ENCODE data around the gene OPRD1.

The OPRD1 gene

GRCh38 chr1:28887835-28888682 is 76.1 kb downstream of the OPRD1 start:
- Histone ChIP-seq H3K9ac (ENCODE audit: low read length) (peak overlapping the region; percentile 98), H4K20me1 (ENCODE audit: low read depth, low read length) (no peaks in the 10 kb centered on the region), H3K9me3 (ENCODE audit: insufficient read depth, low read length) (no peaks in the 10 kb centered on the region), H3K4me2 (ENCODE audit: low read depth, low read length, poor library complexity, severe bottlenecking) (peak overlapping the region; percentile 80), H3K36me3 (ENCODE audit: low read length) (no peaks in the 10 kb centered on the region), H3K27ac (ENCODE audit: low read depth, low read length) (peak overlapping the region; percentile 90), H3K27me3 (ENCODE audit: low read length) (no peaks in the 10 kb centered on the region), H2AFZ (ENCODE audit: low read depth, low read length, severe bottlenecking) (peak overlapping the region; percentile 71), H3F3A (ENCODE audit: insufficient read depth) (peaks cover 23% of the 10 kb centered on the region), H3K9me2 (replicated peaks; ENCODE audit: insufficient read depth, low read length) (no peaks in the 10 kb centered on the region), H3K4me3 (ENCODE audit: insufficient read depth, low read length, poor library complexity, severe bottlenecking) (peak overlapping the region; percentile 99), H3K79me2 (ENCODE audit: insufficient read depth, low read length) (peaks cover 42% of the 10 kb centered on the region)
- TF ChIP-seq EZH2phosphoT487 (conservative IDR thresholded peaks at IDR 0.05; ENCODE audit: low read length) (no peak), CTCF (IDR thresholded peaks at IDR 0.05; ENCODE audit: insufficient read depth, low read length, poor library complexity, severe bottlenecking) (no peak)

GRCh38 chr1:28888915-28889314 is 76.9 kb downstream of the OPRD1 start:
- H4K20me1 ChIP-seq (ENCODE audit: low read depth, low read length), result no peaks in the 10 kb centered on the region
- H3K9me2 ChIP-seq (replicated peaks; ENCODE audit: insufficient read depth, low read length), result no peaks in the 10 kb centered on the region
- no peak for TF ChIP-seq EZH2phosphoT487 (conservative IDR thresholded peaks at IDR 0.05; ENCODE audit: low read length)
- no peak overlapping the region for H2AFZ ChIP-seq (ENCODE audit: low read depth, low read length, severe bottlenecking)
- no peaks in the 10 kb centered on the region for H3K9me3 ChIP-seq (ENCODE audit: insufficient read depth, low read length)
- H3K27ac ChIP-seq (ENCODE audit: low read depth, low read length), result no peak overlapping the region
- H3K4me3 ChIP-seq (ENCODE audit: insufficient read depth, low read length, poor library complexity, severe bottlenecking), result no peak overlapping the region
- no peaks in the 10 kb centered on the region for H3K27me3 ChIP-seq (ENCODE audit: low read length)
- peaks cover 43% of the 10 kb centered on the region for H3K79me2 ChIP-seq (ENCODE audit: insufficient read depth, low read length)
- H3K4me2 ChIP-seq (ENCODE audit: low read depth, low read length, poor library complexity, severe bottlenecking), result no peak overlapping the region
- peaks cover 23% of the 10 kb centered on the region for H3F3A ChIP-seq (ENCODE audit: insufficient read depth)
- no peaks in the 10 kb centered on the region for H3K36me3 ChIP-seq (ENCODE audit: low read length)
- H3K9ac ChIP-seq (ENCODE audit: low read length), result no peak overlapping the region

- Histone ChIP-seq H4K20me1 (ENCODE audit: low read depth, low read length) (no peaks in the 10 kb centered on the region), H3K9me3 (ENCODE audit: insufficient read depth, low read length) (no peaks in the 10 kb centered on the region), H2AFZ (ENCODE audit: low read depth, low read length, severe bottlenecking) (no peak overlapping the region), H3K27ac (ENCODE audit: low read depth, low read length) (no peak overlapping the region), H3K4me2 (ENCODE audit: low read depth, low read length, poor library complexity, severe bottlenecking) (no peak overlapping the region), H3K9ac (ENCODE audit: low read length) (no peak overlapping the region), H3K79me2 (ENCODE audit: insufficient read depth, low read length) (peaks cover 47% of the 10 kb centered on the region), H3K9me2 (replicated peaks; ENCODE audit: insufficient read depth, low read length) (no peaks in the 10 kb centered on the region), H3K36me3 (ENCODE audit: low read length) (no peaks in the 10 kb centered on the region), H3K27me3 (ENCODE audit: low read length) (no peaks in the 10 kb centered on the region), H3K4me3 (ENCODE audit: insufficient read depth, low read length, poor library complexity, severe bottlenecking) (no peak overlapping the region), H3F3A (ENCODE audit: insufficient read depth) (peaks cover 21% of the 10 kb centered on the region)
- TF ChIP-seq CTCF (IDR thresholded peaks at IDR 0.05; ENCODE audit: insufficient read depth, low read length, poor library complexity, severe bottlenecking), result no peak
- TF ChIP-seq EZH2phosphoT487 (conservative IDR thresholded peaks at IDR 0.05; ENCODE audit: low read length), result no peak
Observed at GRCh38 chr1:28889357-28889756, 77.4 kb downstream of the OPRD1 start.

GRCh38 chr1:28890435-28890834 is 78.5 kb downstream of the OPRD1 start:
- Histone ChIP-seq H3K4me3 (ENCODE audit: insufficient read depth, low read length, poor library complexity, severe bottlenecking) (no peak overlapping the region), H3K79me2 (ENCODE audit: insufficient read depth, low read length) (peaks cover 58% of the 10 kb centered on the region), H3K4me2 (ENCODE audit: low read depth, low read length, poor library complexity, severe bottlenecking) (no peak overlapping the region), H3K27ac (ENCODE audit: low read depth, low read length) (no peak overlapping the region), H2AFZ (ENCODE audit: low read depth, low read length, severe bottlenecking) (no peak overlapping the region), H3K9me2 (replicated peaks; ENCODE audit: insufficient read depth, low read length) (no peaks in the 10 kb centered on the region), H3K9ac (ENCODE audit: low read length) (no peak overlapping the region), H3K9me3 (ENCODE audit: insufficient read depth, low read length) (no peaks in the 10 kb centered on the region), H3F3A (ENCODE audit: insufficient read depth) (peaks cover 13% of the 10 kb centered on the region), H4K20me1 (ENCODE audit: low read depth, low read length) (no peaks in the 10 kb centered on the region), H3K27me3 (ENCODE audit: low read length) (no peaks in the 10 kb centered on the region), H3K36me3 (ENCODE audit: low read length) (no peaks in the 10 kb centered on the region)
- TF ChIP-seq EZH2phosphoT487 (conservative IDR thresholded peaks at IDR 0.05; ENCODE audit: low read length), result no peak
- TF ChIP-seq CTCF (IDR thresholded peaks at IDR 0.05; ENCODE audit: insufficient read depth, low read length, poor library complexity, severe bottlenecking), result no peak
